Measurements from ENCODE around the gene TCEAL7.

The TCEAL7 gene

DNA sequence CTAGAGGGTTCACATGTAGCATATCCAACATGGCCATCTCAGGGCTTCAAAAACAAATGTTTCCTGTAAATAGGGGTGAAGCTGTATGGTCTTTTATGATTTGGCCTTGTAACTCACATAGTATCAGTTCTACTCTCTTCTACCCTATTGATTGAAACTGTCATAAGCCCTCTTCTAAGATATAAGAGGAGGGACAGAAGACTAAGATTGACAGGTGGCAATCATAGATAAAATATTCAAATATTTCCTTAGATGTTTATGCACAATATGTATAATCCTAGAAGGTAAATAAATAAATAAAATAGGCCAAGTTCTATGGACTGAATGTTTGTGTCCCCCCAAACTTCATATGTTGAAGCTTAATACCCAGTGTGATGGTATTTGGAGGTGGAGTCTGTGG is 39.4 kb downstream of the TCEAL7 start:
- no peak for DNase-seq

DNA sequence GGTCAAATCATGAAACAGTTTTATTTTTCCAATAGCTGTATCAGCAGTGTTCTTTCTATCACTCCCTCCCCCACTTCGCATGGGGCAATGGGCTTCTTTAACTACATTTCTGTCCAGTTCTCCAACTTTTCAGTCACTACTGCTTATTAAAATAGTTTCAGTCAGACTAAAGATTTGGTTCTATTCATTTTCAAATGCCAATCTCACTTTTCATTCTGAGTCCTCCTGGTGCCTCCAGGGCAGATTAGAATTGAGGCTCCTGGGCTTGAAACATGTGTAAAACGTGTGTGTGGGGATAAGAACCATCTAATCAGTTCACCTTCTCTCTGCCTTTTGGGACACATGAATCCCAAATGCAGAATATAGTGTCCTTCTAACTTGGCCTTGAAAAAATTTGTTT is 42.8 kb downstream of the TCEAL7 start:
- DNase-seq, result no peak

DNA sequence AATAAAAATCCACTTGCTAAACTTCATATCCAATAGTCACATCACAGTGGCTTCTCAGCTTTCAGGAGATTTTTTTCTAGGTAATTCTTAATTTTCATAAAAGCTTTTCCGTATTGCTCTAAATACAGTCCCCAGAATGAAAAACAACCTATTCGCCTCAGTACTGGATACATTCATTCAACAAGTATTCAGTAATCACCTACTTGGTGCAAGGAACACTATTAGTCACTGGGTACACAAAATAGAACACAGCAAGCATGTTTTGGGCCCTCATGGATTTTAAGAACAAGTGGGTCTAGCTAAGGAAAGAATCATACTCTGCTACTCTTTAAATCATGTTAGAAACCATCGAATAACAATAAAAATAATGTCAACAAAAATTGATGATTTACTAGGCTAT is 43.5 kb downstream of the TCEAL7 start:
- DNase-seq, result no peak

DNA sequence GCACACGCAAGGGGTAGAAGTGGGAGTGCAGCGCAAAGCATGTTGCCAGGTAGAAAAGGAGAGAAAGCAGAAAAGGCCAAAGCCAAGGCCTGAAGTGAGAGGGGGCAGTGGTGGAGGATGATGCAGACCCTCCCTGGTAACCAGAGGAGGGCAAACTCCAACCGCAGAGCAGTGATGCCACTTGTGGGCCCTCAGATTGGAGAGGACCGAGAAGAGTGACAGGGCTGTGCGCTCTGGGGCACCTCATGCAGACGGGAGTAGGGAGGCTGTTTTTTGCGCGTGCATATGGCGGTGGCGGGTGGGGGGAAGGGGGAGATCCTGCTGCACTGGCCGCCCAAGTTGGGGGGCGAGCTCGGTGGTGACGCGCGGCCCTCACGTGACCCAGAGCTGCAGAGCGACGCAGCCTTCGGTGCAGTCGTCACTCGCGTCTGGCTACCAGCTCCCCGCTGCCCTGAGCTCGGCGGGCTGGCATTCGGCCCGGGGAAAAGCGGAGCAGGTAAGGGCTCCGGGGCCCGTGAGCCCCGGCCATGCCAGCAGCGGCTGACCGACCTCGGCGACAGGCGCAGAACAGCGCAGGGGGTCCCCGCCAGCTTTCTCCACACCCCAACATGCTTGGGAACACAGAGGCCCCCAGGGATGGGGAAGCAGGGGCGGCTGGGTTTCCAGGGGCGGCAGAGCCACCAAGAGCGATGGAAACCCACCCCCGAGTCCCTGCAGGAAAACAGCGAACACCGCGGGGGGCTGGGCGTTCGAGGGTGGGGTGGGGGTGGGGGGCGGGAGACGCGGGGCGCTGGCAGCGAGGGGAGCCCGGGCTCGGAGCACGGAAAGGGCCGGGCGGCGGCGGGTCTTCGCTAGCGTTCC is 46.3 kb downstream of the TCEAL7 start, which contains the start of gene BEX3:
Gene BEX3, plus strand, starts transcription at position 421 of the 861 bp plus-strand sequence. CDS start 984 bp downstream, outside the sequence.
- peak; percentile 27 for DNase-seq

DNA sequence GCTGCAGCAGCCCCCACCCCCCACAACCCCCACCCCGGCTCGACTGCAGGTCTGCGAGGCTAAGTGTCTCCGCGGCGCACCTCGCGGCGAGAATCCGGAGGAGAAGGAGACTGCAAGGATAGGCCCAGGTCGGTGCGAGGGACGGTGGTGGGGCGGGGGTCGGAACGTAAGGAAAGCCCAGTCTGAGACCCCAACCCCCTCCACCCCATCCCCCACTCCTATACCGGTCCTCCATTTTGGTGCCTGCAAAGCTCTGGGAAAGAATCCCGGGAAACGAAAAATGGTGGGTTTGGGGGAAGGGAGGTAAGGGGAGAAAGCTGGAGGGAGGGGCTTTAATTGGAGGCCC is 46.9 kb downstream of the TCEAL7 start:
- DNase-seq, result no peak

DNA sequence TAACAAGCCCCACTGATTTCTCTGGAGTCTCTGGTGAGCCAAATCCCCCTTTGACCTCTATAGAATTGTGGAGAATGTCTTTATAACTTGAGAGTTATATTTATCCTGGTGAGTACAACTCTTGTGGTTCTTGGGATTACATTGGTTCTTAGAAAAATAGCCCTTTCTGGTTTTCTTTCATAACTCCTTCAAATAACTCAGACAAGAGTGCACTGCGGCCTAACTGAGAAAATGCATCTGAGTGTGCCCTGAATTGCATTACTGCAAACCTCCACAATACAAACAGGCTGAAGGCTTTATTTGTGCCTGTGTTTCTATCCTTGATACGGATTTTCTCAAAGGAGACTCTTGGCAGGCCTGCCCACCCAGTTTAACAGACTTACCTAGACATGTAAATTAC is 49.0 kb downstream of the TCEAL7 start:
- DNase-seq, result no peak

All from 8988T (cell line).